CD14-positive monocyte (primary cell): ENCODE results near the gene SH2D4B. TPM values are rescaled to one million over a fixed set of nuclear protein-coding genes. Genes with fewer than 3 reads are reported as not detected.
A peak's percentile ranks its signal among the peaks of the same experiment; 100 is the strongest.

Experiments used
- DNase-seq, 3 donors: peaks; one replicate each; pipeline ENCODE4 v3.0.0-alpha.2; 2011 to 2022
- H2AFZ ChIP-seq: 2 replicates; pipeline ENCODE4 v1.6.0; 2012; ENCODE audit warnings: mild to moderate bottlenecking, low read depth, low read length, inconsistent platforms; ENCODE audit not compliant: insufficient read depth, poor library complexity, severe bottlenecking
- H3K27ac ChIP-seq, 2 donors: 1 replicate in 1 of 2; 2 replicates in 1 of 2; pipeline ENCODE4 v1.5.1; 2012 to 2013; ENCODE audit warnings: low read length in 2 of 2, control low read depth in 1 of 2, inconsistent platforms in 1 of 2, low read depth in 1 of 2, mild to moderate bottlenecking in 1 of 2
- H3K27me3 ChIP-seq, 2 donors: one replicate each; pipeline versions ENCODE4 v1.6.0 to v1.6.1; 2011 to 2013; ENCODE audit warnings: low read length in 2 of 2; ENCODE audit not compliant: control insufficient read depth in 2 of 2, insufficient read depth in 2 of 2
- H3K36me3 ChIP-seq, 2 donors: replicated peaks in 1 of 2; 1 replicate in 1 of 2; 2 replicates in 1 of 2; pipeline versions ENCODE4 v1.5.1 to v1.6.1; 2012 to 2013; ENCODE audit warnings: low read length in 2 of 2, control low read depth in 1 of 2, inconsistent platforms in 1 of 2, mild to moderate bottlenecking in 1 of 2; ENCODE audit not compliant: insufficient read depth in 2 of 2, control insufficient read depth in 1 of 2
- H3K4me1 ChIP-seq, 2 donors: 1 replicate in 1 of 2; 2 replicates in 1 of 2; pipeline versions ENCODE4 v1.5.1 to v1.6.1; 2012 to 2013; ENCODE audit warnings: low read length in 2 of 2, control low read depth in 1 of 2, inconsistent platforms in 1 of 2, mild to moderate bottlenecking in 1 of 2, moderate library complexity in 1 of 2; ENCODE audit not compliant: insufficient read depth in 2 of 2, control insufficient read depth in 1 of 2
- H3K4me2 ChIP-seq: replicated peaks from 2 replicates; pipeline ENCODE3; 2012; ENCODE audit warnings: low read length, moderate library complexity, mild to moderate bottlenecking; ENCODE audit not compliant: poor library complexity, severe bottlenecking; ENCODE audit errors: extremely low read depth
- H3K4me3 ChIP-seq, 3 experiments: fragments of 200-600 bp in 1 of 3; sonication (generic) in 1 of 3; replicated peaks in 1 of 3; 1 replicate in 2 of 3; 2 replicates in 1 of 3; pipeline ENCODE4 v1.5.1; 2011 to 2013; ENCODE audit warnings: low read length in 3 of 3, mild to moderate bottlenecking in 3 of 3, control low read depth in 2 of 3, low read depth in 2 of 3, inconsistent platforms in 1 of 3, moderate library complexity in 1 of 3
- H3K79me2 ChIP-seq: 2 replicates; pipeline ENCODE4 v1.6.0; 2012; ENCODE audit warnings: mild to moderate bottlenecking, control low read depth, inconsistent platforms, low read length, moderate library complexity; ENCODE audit not compliant: insufficient read depth
- H3K9ac ChIP-seq: 2 replicates; pipeline ENCODE4 v1.6.0; 2017; ENCODE audit warnings: low read length, mild to moderate bottlenecking; ENCODE audit not compliant: insufficient read depth, poor library complexity, severe bottlenecking
- H3K9me3 ChIP-seq, 2 donors: replicated peaks in 1 of 2; 1 replicate in 1 of 2; 2 replicates in 1 of 2; pipeline versions ENCODE4 v1.5.1 to v1.6.1; 2012 to 2013; ENCODE audit warnings: low read length in 2 of 2, control low read depth in 1 of 2; ENCODE audit not compliant: control insufficient read depth in 1 of 2, insufficient read depth in 1 of 2
- H4K20me1 ChIP-seq: 2 replicates; pipeline ENCODE4 v1.6.0; 2012; ENCODE audit warnings: mild to moderate bottlenecking, low read length, control low read depth, moderate library complexity; ENCODE audit not compliant: insufficient read depth
- H3K27ac Mint-ChIP-seq, 7 donors: one replicate each; pipeline ENCODE4 v1.8.0; 2020; ENCODE audit warnings: mild to moderate bottlenecking in 7 of 7, mixed read lengths in 7 of 7, moderate library complexity in 6 of 7, inconsistent platforms in 2 of 7
- H3K27me3 Mint-ChIP-seq, 3 donors: one replicate each; pipeline ENCODE4 v1.8.0; 2021 to 2022; ENCODE audit warnings: low read depth in 3 of 3, mild to moderate bottlenecking in 3 of 3, mixed read lengths in 3 of 3, moderate library complexity in 3 of 3, inconsistent platforms in 1 of 3
- H3K36me3 Mint-ChIP-seq, 2 donors: one replicate each; pipeline ENCODE4 v1.8.0; 2020; ENCODE audit warnings: mixed read lengths in 2 of 2, inconsistent platforms in 1 of 2, mild to moderate bottlenecking in 1 of 2
- H3K4me1 Mint-ChIP-seq: one replicate; pipeline ENCODE4 v1.8.0; 2020; ENCODE audit warnings: mild to moderate bottlenecking, mixed read lengths
- H3K4me3 Mint-ChIP-seq, 2 donors: one replicate each; pipeline ENCODE4 v1.8.0; 2020; ENCODE audit warnings: mild to moderate bottlenecking in 2 of 2, mixed read lengths in 2 of 2, moderate library complexity in 1 of 2
- H3K9me3 Mint-ChIP-seq, 7 donors: one replicate each; pipeline ENCODE4 v1.8.0; 2020 to 2022; ENCODE audit warnings: mixed read lengths in 7 of 7, mild to moderate bottlenecking in 6 of 7, moderate library complexity in 6 of 7, inconsistent platforms in 2 of 7
- CTCF ChIP-seq: fragments of 200-600 bp; IDR thresholded peaks from one replicate; pipeline ENCODE4 v1.8.0; 2022; ENCODE audit warnings: antibody characterized with exemption, mild to moderate bottlenecking
- WGBS: methylation state at CpG from one replicate; pipeline ENCODE4 v1.1.5; 2013; ENCODE audit warnings: missing lambda C conversion rate; ENCODE audit not compliant: insufficient coverage; 5-methylcytosine and 5-hydroxymethylcytosine counted together
- intact Hi-C, 2 donors: fragments of 100-400 bp; cut with micrococcal nuclease; formaldehyde crosslinking; loops; one replicate each; pipeline versions ENCODE4 v1.15.0 to v1.15.1; 2023
- polyA plus RNA-seq, 3 donors: library from polyadenylated mRNA; depleted of rRNA in 1 of 3; unstranded in 2 of 3; stranded (reverse) in 1 of 3; fragments of 300-500 nt in 2 of 3; fragments of >200 nt in 1 of 3; fragmentation: Illumina TruSeq in 2 of 3; gene quantifications; 1 replicate in 2 of 3; 2 replicates in 1 of 3; pipeline ENCODE4 v1.2.3, GENCODE V29; 2012 to 2021

The SH2D4B gene
- polyA plus RNA-seq, 3 donors, result 0.01 TPM; not detected in 2

GRCh38 chr10:80520661-80521470, 16.8 kb upstream of the SH2D4B start:
- H3K27me3 ChIP-seq, result no peaks in the 10 kb centered on the region
- peaks cover 12% of the 10 kb centered on the region for H3K79me2 ChIP-seq
- H3K4me1 ChIP-seq, result peaks cover 24 to 40% of the 10 kb centered on the region in 2 donors
- H3K9me3 Mint-ChIP-seq, result peaks cover 0 to 3% (median 0%) of the 10 kb centered on the region in 7 donors
- H3K4me2 ChIP-seq, result no peak overlapping the region
- no peak overlapping the region for H3K4me3 ChIP-seq
- H3K36me3 ChIP-seq, result peaks cover 55 to 64% of the 10 kb centered on the region in 2 donors
- DNase-seq, result no peak
- no peak overlapping the region for H2AFZ ChIP-seq
- no peak overlapping the region for H3K4me3 Mint-ChIP-seq
- peaks cover 61% of the 10 kb centered on the region for H3K4me1 Mint-ChIP-seq
- peak overlapping the region in 4 of 7 donors; percentile 6 to 74 (median 33) for H3K27ac Mint-ChIP-seq
- intact Hi-C loops, result no loop called here
- 93% methylated on average over 8 of the region's 10 CpGs for WGBS
- peaks cover 57 to 64% of the 10 kb centered on the region in 2 donors for H3K36me3 Mint-ChIP-seq
- H4K20me1 ChIP-seq, result peaks cover 81% of the 10 kb centered on the region
- H3K27me3 Mint-ChIP-seq, result no peaks in the 10 kb centered on the region
- H3K27ac ChIP-seq, result peak overlapping the region in 1 of 2 donors; percentile 17
- no peaks in the 10 kb centered on the region for H3K9me3 ChIP-seq
- TF ChIP-seq CTCF, result no peak
- no peak overlapping the region for H3K9ac ChIP-seq

DNA sequence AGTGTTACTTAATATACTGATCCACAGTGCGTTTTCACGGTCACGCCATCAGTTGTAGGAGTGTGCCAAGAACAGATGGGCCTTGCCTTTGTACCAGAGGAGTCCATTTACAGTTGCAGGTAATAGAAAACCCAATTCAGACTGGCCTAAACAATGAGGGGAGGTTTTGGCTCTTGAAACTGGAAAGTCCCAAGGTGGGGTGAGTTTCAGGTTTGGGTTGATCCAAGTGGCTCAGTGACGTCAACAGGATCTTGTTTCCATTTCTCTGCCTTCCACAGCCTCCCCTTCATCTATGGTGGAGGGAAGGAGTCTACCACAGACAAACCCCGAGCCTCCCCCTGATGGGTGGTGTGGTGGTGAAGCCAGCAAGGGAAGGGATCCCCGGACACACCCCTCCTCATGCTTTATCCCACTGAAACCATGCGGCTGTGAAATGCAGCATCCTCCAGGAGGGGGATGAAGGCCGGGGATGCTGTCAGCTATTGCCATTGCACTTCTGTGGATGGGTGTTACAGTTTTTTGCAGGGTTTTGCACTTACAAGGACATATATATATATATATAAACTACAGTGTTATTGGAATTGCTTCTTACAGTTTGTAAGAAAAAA, 14.8 kb upstream of the SH2D4B start:
- H3K9ac ChIP-seq, result no peak overlapping the region
- H4K20me1 ChIP-seq, result peaks cover 66% of the 10 kb centered on the region
- peaks cover 44 to 56% of the 10 kb centered on the region in 2 donors for H3K4me1 ChIP-seq
- no CpG with 5 or more reads among the region's 8 CpGs for WGBS
- intact Hi-C loops, result no loop called here
- Mint-ChIP-seq H3K27ac (peak overlapping the region in 5 of 7 donors; percentile 17 to 45 (median 31)), H3K36me3 (peaks cover 38 to 44% of the 10 kb centered on the region in 2 donors), H3K9me3 (peaks cover 0 to 4% (median 0%) of the 10 kb centered on the region in 7 donors), H3K4me1 (peaks cover 75% of the 10 kb centered on the region), H3K4me3 (no peak overlapping the region), H3K27me3 (no peaks in the 10 kb centered on the region)
- H3K27ac ChIP-seq, result peak overlapping the region in 1 of 2 donors; percentile 40
- no peak overlapping the region for H3K4me2 ChIP-seq
- H3K27me3 ChIP-seq, result no peaks in the 10 kb centered on the region
- H3K4me3 ChIP-seq, result no peak overlapping the region
- no peaks in the 10 kb centered on the region for H3K9me3 ChIP-seq
- peaks cover 2% of the 10 kb centered on the region for H3K79me2 ChIP-seq
- H3K36me3 ChIP-seq, result peaks cover 35 to 44% of the 10 kb centered on the region in 2 donors
- no peak for TF ChIP-seq CTCF
- no peak overlapping the region for H2AFZ ChIP-seq
- DNase-seq, result no peak
